ENCODE results near the gene MAN2B2. TPM values are rescaled to one million over a fixed set of nuclear protein-coding genes. Genes with fewer than 3 reads are reported as not detected.

MAN2B2 gene
- total and polyA plus RNA-seq, 2 experiments from 2014 or later = 22.2 to 24.0 TPM

- Histone ChIP-seq H3K4me2 (no peak overlapping the region), H4K20me1 (ENCODE audit: insufficient read depth, poor library complexity, severe bottlenecking) (no peaks in the 10 kb centered on the region), H3K4me3 (no peak overlapping the region), H3K4me1 (ENCODE audit: insufficient read depth) (no peaks in the 10 kb centered on the region), H3K9me3 (ENCODE audit: low read depth) (no peaks in the 10 kb centered on the region), H3K79me2 (no peaks in the 10 kb centered on the region), H3K27me3 (no peaks in the 10 kb centered on the region), H2AFZ (no peak overlapping the region), H3K9me2 (replicated peaks; ENCODE audit: insufficient read depth) (no peaks in the 10 kb centered on the region), H3K36me3 (replicated peaks; ENCODE audit: insufficient read depth, low read depth) (no peaks in the 10 kb centered on the region), H3K27ac (no peak overlapping the region)
- WGBS (ENCODE audit: low lambda C conversion rate, missing lambda C conversion rate) = 91% methylated on average over 13 of the region's 13 CpGs
- no peak for DNase-seq (ENCODE audit: low spot score)
- TF ChIP-seq EZH2 (IDR thresholded peaks at IDR 0.05; ENCODE audit: borderline replicate concordance) (no peak), EZH2phosphoT487 (IDR thresholded peaks at IDR 0.05; ENCODE audit: low read depth, severe bottlenecking, unreplicated experiment) (no peak), CTCF (IDR thresholded peaks at IDR 0.05; ENCODE audit: poor library complexity) (no peak)
Observed at GRCh38 chr4:6621556-6621927, 46.6 kb downstream of the MAN2B2 start.

- no peaks in the 10 kb centered on the region for H3K27me3 ChIP-seq
- no peak overlapping the region for H2AFZ ChIP-seq
- no peak overlapping the region for H3K27ac ChIP-seq
- no peaks in the 10 kb centered on the region for H3K9me3 ChIP-seq (ENCODE audit: low read depth)
- DNase-seq (ENCODE audit: low spot score) = no peak
- no peaks in the 10 kb centered on the region for H3K36me3 ChIP-seq (replicated peaks; ENCODE audit: insufficient read depth, low read depth)
- no peaks in the 10 kb centered on the region for H3K9me2 ChIP-seq (replicated peaks; ENCODE audit: insufficient read depth)
- H3K4me3 ChIP-seq = no peak overlapping the region
- no peaks in the 10 kb centered on the region for H3K4me1 ChIP-seq (ENCODE audit: insufficient read depth)
- WGBS (ENCODE audit: low lambda C conversion rate, missing lambda C conversion rate) = 79% methylated on average over 2 of the region's 2 CpGs
- H4K20me1 ChIP-seq (ENCODE audit: insufficient read depth, poor library complexity, severe bottlenecking) = no peaks in the 10 kb centered on the region
- H3K4me2 ChIP-seq = no peak overlapping the region
- no peaks in the 10 kb centered on the region for H3K79me2 ChIP-seq
- TF ChIP-seq EZH2 (IDR thresholded peaks at IDR 0.05; ENCODE audit: borderline replicate concordance) = no peak
- TF ChIP-seq CTCF (IDR thresholded peaks at IDR 0.05; ENCODE audit: poor library complexity) = no peak
- no peak for TF ChIP-seq EZH2phosphoT487 (IDR thresholded peaks at IDR 0.05; ENCODE audit: low read depth, severe bottlenecking, unreplicated experiment)
Observed at GRCh38 chr4:6622744-6623143, 47.8 kb downstream of the MAN2B2 start.

- TF ChIP-seq CTCF (IDR thresholded peaks at IDR 0.05; ENCODE audit: poor library complexity) (no peak), EZH2phosphoT487 (IDR thresholded peaks at IDR 0.05; ENCODE audit: low read depth, severe bottlenecking, unreplicated experiment) (no peak), EZH2 (IDR thresholded peaks at IDR 0.05; ENCODE audit: borderline replicate concordance) (no peak)
- H3K4me3 ChIP-seq = no peak overlapping the region
- H3K79me2 ChIP-seq = no peaks in the 10 kb centered on the region
- no peaks in the 10 kb centered on the region for H4K20me1 ChIP-seq (ENCODE audit: insufficient read depth, poor library complexity, severe bottlenecking)
- H3K36me3 ChIP-seq (replicated peaks; ENCODE audit: insufficient read depth, low read depth) = no peaks in the 10 kb centered on the region
- no peaks in the 10 kb centered on the region for H3K9me3 ChIP-seq (ENCODE audit: low read depth)
- no peak overlapping the region for H3K4me2 ChIP-seq
- WGBS (ENCODE audit: low lambda C conversion rate, missing lambda C conversion rate) = 74% methylated on average over 9 of the region's 9 CpGs
- H2AFZ ChIP-seq = no peak overlapping the region
- H3K27me3 ChIP-seq = no peaks in the 10 kb centered on the region
- H3K4me1 ChIP-seq (ENCODE audit: insufficient read depth) = no peaks in the 10 kb centered on the region
- DNase-seq (ENCODE audit: low spot score) = no peak
- H3K9me2 ChIP-seq (replicated peaks; ENCODE audit: insufficient read depth) = no peaks in the 10 kb centered on the region
- no peak overlapping the region for H3K27ac ChIP-seq
Observed at GRCh38 chr4:6625256-6625655, 50.3 kb downstream of the MAN2B2 start.

- WGBS (ENCODE audit: low lambda C conversion rate, missing lambda C conversion rate) = 71% methylated on average over 11 of the region's 11 CpGs
- H3K36me3 ChIP-seq (replicated peaks; ENCODE audit: insufficient read depth, low read depth) = no peaks in the 10 kb centered on the region
- no peaks in the 10 kb centered on the region for H4K20me1 ChIP-seq (ENCODE audit: insufficient read depth, poor library complexity, severe bottlenecking)
Observed at GRCh38 chr4:6626066-6626465, 51.1 kb downstream of the MAN2B2 start.

More at GRCh38 chr4:6626066-6626465, 51.1 kb downstream of the MAN2B2 start:
- no peaks in the 10 kb centered on the region for H3K27me3 ChIP-seq
- H3K4me3 ChIP-seq = no peak overlapping the region
- no peak overlapping the region for H3K4me2 ChIP-seq
- no peak overlapping the region for H2AFZ ChIP-seq
- TF ChIP-seq EZH2 (IDR thresholded peaks at IDR 0.05; ENCODE audit: borderline replicate concordance) (no peak), CTCF (IDR thresholded peaks at IDR 0.05; ENCODE audit: poor library complexity) (no peak), EZH2phosphoT487 (IDR thresholded peaks at IDR 0.05; ENCODE audit: low read depth, severe bottlenecking, unreplicated experiment) (no peak)
- H3K9me2 ChIP-seq (replicated peaks; ENCODE audit: insufficient read depth) = no peaks in the 10 kb centered on the region
- no peaks in the 10 kb centered on the region for H3K9me3 ChIP-seq (ENCODE audit: low read depth)
- no peak overlapping the region for H3K27ac ChIP-seq
- no peaks in the 10 kb centered on the region for H3K4me1 ChIP-seq (ENCODE audit: insufficient read depth)
- no peak for DNase-seq (ENCODE audit: low spot score)
- H3K79me2 ChIP-seq = no peaks in the 10 kb centered on the region

Measured in hepatocyte (in vitro differentiated cells).